HG03095 (cell line): ENCODE results near the gene SLC4A9.
"Not testable (repeated sequence)": the region's sequence is repeated elsewhere in the genome, so short reads cannot be mapped to it uniquely, and the experiment has no call there.

Experiments used
- ATAC-seq: cut with Tn5 transposase; IDR thresholded peaks from one replicate; pipeline ENCODE4 v1.9.1; 2021; ENCODE audit warnings: moderate library complexity; ENCODE audit not compliant: unreplicated experiment

Gene SLC4A9

DNA sequence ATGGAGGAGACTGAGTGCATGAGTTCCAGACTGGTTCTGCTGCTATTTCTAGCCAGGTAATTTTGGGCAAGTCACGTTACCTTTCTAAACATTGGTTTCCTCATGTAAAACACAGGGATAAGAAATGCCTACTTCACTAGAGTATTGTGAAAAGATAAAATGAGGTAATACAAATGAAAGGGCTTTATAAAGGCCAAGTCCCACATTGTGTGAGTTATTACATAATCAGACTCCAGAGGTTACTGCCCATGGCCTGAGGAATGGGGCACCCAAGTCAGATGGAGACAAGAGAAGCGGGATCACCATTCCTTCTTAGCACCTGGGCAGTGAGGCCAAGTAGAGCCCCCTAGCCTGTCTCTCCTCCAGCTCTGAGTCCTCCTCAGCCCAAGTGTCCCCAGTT lies 21.1 kb upstream of the SLC4A9 start:
- ATAC-seq = no peak

GRCh38 chr5:140339636-140340035 lies 20.4 kb upstream of the SLC4A9 start:
- ATAC-seq = no peak

DNA sequence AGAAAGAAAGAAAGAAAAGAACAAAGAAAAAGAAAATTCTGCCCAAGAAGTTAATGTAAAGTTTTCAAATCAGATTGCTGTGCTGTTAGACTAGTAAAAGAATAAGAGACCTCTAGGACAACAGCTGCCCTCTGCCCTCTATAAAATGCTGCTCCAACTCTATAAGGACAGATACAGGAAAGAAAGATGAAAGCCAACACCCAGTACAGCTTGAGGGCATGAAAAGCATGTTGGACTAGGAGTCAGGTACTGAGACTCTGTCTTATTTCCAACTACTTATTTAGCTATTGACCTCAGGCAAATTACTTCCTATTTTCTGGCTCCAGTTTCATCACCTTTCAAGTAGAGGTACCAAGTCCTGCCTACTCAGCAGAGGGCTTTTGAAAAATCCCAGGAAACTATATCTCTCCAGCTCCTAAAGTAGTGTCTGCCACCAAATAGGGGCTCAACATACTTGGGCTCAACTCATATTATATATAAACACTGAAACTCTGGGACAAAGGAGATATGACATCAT lies 19.3 kb upstream of the SLC4A9 start:
- no peak for ATAC-seq

GRCh38 chr5:140341591-140341990 lies 18.4 kb upstream of the SLC4A9 start:
- no peak for ATAC-seq

GRCh38 chr5:140342287-140342686 lies 17.7 kb upstream of the SLC4A9 start:
- ATAC-seq = no peak

DNA sequence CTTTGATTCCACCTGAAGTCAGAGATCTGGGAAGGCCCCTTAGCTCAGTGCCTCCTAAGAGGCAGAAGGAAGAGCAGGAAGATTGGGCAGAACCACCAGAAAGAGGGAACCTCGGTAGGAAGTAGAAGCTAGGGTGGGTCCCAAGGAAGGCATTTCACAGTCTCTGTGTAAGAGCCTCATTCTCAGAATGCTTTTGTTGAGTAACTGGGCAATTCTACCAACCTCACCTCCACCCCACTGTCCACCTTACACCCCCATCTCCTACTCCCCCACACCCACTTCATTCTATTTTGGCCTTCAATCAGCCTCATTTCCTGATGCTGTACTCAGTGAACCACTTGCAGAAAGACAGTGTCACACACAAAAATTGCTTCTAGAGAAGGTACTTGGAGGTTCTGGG lies 17.1 kb upstream of the SLC4A9 start:
- no peak for ATAC-seq

DNA sequence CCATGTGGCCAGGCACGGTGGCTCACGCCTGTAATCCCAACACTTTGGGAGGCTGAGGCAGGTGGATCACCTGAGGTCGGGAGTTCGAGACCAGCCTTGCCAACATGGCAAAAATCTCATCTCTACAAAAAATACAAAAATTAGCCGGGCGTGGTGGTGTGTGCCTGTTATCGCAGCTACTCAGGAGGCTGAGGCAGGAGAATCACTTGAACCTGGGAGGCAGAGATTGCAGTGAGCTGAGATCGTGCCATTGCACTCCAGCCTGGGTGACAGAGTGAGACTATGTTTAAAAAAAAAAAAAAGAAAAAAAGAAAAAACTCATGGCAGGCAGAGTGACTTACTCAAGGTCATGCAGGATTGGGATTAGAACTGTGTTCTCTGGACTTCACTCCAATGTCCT lies 16.1 kb upstream of the SLC4A9 start:
- not testable (repeated sequence) for ATAC-seq

DNA sequence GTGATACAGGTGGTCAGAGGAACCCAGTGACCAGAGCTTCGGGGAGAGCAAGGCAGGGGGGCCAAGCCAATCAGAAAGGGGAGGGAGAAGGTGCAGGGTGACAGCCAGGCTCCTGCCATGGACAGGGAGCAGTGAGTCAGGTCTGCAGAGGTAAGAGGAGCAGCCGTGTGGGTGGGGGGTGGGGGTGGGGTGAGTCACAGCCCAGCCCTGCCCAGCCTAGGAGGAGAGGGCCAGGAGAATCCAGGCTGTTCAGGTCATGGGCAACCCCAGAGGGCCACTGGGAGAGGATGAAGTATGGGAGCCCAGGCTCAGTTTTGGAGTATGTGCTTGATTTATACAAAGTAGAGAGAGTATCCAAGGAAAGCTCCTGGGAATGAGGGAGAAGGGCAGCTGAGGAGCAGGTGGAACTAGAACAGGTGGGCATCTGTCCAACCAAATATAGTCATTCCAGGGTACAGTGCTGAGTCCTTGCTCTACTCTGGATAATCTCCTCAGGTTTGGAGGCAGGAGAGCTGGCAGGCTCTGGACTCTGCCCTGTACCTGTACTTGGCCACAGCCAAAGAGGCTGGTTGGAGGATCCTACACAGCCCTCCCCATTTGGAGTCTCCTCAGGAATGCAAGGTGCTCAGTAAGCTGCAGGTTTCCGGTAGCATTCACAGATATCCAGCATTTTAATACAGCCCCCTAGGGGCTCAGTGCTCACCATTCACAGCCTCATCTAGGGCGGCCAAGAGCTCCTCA lies 15.1 kb upstream of the SLC4A9 start:
- ATAC-seq = no peak

GRCh38 chr5:140345919-140346347 lies 14.1 kb upstream of the SLC4A9 start:
- no peak for ATAC-seq

DNA sequence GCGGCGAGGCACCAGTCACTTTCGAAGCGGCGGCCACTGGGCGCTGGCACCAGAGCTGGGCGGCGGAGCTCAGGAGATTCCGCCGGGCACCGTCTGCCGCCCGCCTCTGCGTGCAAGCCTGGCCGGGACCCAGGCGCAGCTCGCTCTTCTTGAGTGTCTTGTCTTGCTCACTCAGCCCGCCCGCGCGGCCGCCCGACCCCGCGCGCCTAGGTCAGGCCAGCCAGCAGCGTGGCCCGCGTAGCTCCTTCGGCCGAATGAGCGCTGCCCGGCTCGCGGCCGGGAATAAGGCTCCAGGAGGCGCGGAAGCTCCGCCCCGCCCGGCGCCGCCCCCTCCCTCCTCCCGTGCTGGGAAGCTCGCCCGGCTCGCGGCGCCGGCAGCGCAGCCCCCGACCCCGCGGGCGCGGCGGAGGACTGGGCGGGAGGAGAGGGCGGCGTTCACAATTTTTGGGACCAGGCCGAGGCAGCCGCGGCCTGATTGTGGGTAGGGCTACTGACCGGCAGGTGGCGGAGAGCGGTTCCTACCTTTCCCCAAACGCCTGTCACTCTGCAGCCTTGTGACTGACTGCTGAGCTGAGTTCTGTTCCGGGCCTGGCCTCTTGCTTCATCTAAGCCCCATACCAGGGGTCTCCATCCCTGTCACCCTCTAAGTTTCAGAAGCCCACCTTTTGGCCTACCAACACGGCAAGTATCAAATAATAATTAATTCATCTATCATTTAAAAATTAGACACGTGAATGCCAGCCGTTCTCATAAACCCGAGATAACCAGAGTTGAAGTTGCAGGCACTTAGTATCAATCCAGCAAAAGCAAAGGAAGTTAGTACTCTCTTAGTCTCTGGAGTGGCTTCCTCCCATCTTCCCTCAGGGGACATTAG lies 13.4 kb upstream of the SLC4A9 start, which contains the start of gene HBEGF:
TSS of gene HBEGF (minus strand) at position 256 of the 874 bp plus-strand sequence. CDS start 275 bp downstream, outside the sequence.
- peak; percentile 68 for ATAC-seq

DNA sequence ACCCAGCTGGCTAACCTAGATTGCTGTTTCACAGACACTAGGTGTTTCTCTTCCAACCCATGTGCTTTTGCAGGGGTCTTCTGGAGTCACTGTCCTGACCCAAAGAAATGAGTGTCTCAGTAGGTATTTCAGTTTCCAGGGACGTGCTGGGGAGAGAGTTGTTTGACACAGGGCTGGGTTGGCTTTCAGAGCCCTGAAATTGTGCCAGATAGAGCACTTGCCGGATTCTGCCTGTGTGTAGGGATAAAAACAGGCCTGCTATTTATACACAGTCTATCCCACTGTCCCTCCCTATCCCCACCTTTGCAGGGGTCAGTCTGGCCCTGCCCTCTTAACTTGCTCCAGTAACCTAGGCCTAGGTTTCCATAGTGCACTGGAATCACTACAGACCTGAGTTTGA lies 12.6 kb upstream of the SLC4A9 start:
- ATAC-seq = no peak

DNA sequence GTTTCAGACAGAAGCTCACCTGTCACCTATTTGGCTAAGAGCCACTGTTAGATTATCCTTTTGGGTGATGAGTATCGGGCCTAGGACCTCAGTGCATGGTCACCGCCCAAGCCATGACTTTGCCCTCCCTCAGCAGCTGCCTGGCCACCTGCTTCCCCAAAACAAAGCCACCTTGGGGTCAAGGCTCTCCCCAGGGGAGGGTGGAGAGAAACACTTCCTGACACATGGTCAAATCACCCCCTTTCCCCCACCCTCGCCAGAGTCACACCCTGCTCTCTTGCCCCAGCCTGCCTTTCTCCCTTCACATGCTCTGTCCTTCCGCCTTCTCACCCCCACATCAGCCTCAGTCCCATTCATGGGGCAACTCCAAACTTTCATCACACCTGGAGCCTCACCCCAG lies 11.9 kb upstream of the SLC4A9 start:
- no peak for ATAC-seq

DNA sequence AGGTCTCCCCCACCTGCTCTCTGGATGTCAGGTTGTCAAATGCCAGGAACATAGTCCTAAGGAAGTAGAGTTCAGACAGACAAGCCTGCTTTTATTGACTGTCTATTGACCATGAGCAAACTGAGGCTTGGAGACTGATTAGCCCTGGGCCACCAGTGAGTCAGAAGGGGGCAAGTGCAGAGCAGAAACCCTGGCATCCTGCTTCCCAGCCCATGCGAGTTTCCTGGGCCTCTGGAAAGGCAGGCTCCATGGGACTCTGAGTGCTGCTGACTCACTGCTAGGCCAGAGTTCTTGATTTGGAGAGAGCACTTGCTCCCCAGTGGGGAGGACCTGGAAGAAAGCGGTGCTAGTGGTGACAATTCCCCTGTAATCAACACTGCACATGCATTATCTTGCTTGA lies 10.8 kb upstream of the SLC4A9 start:
- no peak for ATAC-seq

DNA sequence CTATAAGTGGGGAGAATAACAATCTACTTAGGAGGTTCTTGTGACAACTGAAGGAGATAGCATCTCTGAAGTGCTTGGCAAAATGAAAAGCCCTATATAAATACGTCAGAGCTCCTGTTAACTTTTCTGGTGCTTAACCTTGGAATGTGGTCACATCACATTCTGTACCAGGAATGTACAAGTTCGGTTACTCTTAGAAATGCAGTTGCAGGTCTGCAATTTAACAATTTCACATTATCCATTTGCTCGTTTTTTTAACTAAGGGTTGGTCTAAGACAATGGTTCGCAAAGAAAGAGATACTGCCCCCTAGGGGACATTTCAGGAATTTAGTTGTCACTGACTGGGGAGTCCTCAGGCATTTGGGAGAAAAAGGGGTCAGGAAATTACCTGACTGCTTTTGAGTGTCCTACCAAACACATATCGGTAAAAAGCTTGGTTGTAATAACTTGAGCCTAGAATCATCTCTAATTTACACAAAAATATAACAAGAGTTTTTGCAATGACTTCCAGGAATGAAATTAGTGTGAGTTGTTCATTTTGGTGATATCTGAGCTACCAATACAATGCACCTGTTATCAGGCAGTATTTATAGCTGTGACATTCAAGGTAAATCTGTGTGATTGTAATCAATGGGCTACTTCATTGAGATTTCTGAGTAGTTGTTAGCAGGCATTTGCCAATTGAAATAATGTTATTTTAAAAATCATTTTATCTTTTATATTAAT lies 8.2 kb upstream of the SLC4A9 start:
- peak; percentile 51 for ATAC-seq

- ATAC-seq = no peak
Measured at GRCh38 chr5:140355546-140355945, 4.4 kb upstream of the SLC4A9 start.

DNA sequence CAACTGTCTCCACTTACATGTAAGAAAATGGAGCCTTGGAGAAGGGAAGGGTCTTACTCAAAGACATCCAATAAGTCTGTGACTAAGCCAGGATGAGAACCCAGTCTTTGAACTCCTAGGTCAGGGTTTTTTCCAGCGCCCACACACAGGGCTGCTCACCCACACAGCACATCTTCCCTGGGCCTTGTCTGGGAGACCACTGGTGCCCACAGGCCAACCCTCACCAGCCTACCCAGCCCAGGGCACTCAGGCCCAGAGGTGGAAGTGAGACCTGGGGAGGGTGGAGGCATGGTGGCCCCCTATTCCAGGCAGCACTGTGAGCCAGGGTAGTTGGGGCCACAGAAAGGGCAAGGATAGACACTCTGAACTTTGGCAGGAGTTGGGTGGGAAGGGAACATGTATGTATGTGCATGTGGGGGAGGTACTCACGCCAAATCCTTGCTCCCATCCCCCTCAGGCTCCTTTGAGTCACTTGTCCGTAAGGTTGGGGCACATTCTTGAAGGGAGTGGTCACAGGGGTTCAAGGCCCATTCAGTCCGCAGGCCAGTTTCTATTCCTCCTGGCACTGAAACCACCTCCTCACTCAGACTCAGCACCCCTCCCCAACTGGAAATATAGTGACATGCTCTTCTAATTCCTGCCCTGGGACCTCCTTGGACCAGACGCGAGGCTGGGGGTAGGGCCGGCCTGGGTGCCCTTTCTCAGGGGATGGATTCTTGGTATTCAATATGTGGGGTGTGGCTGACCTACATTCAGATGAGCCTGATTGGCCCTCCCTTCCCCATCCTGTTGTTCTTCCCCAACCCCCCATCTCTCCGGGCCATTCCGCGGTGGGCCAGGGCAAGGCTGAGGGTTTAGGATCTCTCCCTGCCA lies 2.9 kb upstream of the SLC4A9 start:
- ATAC-seq = peak; percentile 34

DNA sequence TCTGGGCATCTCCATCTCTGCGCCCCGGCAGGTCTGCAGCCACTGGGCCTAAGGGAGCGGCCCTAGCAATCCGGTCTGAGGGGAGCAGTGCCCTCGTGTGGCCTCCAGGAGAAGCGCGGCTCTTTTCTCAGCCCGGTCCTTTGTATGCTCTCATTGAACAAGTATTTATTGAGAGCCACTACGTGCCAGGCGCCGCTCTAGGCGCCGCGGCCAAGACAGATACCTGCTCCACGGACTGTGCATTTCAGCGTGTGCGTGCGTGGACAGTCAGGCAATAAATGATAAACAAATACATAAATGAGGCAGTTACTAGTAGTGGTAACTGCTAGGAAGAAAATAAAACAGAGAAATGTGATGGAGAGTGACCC lies 2.3 kb upstream of the SLC4A9 start:
- peak; percentile 92 for ATAC-seq

GRCh38 chr5:140358738-140359310 lies 1.2 kb upstream of the SLC4A9 start:
- ATAC-seq = no peak

DNA sequence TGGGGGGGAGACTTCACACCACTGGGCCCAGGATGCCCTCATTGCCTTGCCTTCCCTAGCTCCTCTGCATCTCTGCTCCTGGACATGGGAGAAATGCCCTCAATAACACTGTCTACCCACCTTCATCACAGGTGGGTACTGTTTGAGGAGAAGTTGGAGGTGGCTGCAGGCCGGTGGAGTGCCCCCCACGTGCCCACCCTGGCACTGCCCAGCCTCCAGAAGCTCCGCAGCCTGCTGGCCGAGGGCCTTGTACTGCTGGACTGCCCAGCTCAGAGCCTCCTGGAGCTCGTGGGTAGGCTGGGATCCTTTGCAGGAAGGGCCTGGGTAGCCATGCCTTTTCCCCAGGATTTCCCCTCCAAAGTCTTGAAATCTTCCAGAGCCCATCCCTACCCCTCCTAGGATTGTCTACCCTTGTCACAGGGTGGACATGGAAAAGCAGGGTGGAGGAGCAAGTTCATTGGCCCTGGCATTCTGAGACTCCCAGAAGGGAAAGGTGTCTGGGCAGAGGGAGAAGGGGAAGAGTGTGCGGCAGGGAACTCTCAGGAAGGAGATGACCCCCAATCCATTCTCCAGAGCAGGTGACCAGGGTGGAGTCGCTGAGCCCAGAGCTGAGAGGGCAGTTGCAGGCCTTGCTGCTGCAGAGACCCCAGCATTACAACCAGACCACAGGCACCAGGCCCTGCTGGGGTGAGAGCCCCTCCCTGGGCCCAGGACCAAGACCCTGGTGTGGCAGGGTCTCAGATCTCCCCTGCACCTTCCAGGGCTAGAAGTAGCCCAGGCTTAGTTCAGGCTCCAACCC lies 886 bp downstream of the SLC4A9 start:
- no peak for ATAC-seq
